HEK293 (cell line): ENCODE measurements around the gene LRFN2.

Source experiments
- CTCF ChIA-PET: fragments of 350-600 bp; formaldehyde crosslinking; extraction: SDS; loops from one replicate; lab custom pipeline; 2021; ENCODE audit warnings: antibody characterized with exemption; lab: Yijun Ruan, JAX
- POLR2A ChIA-PET: fragments of 300-600 bp; formaldehyde crosslinking; extraction: SDS; loops from one replicate; lab custom pipeline; 2020; ENCODE audit warnings: antibody characterized with exemption, inconsistent platforms; lab: Yijun Ruan, JAX
- H3K27ac ChIP-seq: fragments of 200-500 bp; sonication (Bioruptor generic); 2 replicates; pipeline ENCODE4 v1.5.1; 2014; ENCODE audit warnings: low read depth, low read length, control low read depth, inconsistent platforms; ENCODE audit errors: extremely low read depth
- H3K36me3 ChIP-seq, 2 experiments: fragments of 200-500 bp in 1 of 2; sonication (Bioruptor generic) in 1 of 2; 1 replicate in 1 of 2; 2 replicates in 1 of 2; pipeline ENCODE4 v1.5.1; 2014 to 2017; ENCODE audit warnings: inconsistent platforms in 2 of 2, low read length in 2 of 2; ENCODE audit not compliant: control insufficient read depth in 2 of 2, insufficient read depth in 1 of 2
- H3K4me1 ChIP-seq: fragments of 200-500 bp; sonication (Bioruptor generic); 2 replicates; pipeline ENCODE4 v1.5.1; 2014; ENCODE audit warnings: mild to moderate bottlenecking, low read length, inconsistent platforms; ENCODE audit not compliant: control insufficient read depth, insufficient read depth
- H3K4me3 ChIP-seq: 2 replicates; pipeline ENCODE4 v1.5.1; 2011; ENCODE audit warnings: low read depth, mild to moderate bottlenecking, control low read depth, low read length, moderate library complexity
- H3K9me3 ChIP-seq: fragments of 200-500 bp; sonication (Bioruptor generic); 2 replicates; pipeline ENCODE4 v1.5.1; 2014; ENCODE audit warnings: low read depth, low read length, inconsistent platforms; ENCODE audit not compliant: control insufficient read depth, insufficient read depth
- GLI2 ChIP-seq: fragments of 450-650 bp; formaldehyde crosslinking; IDR thresholded peaks from 2 replicates; pipeline ENCODE4; 2017; ENCODE audit warnings: missing biosample characterization, missing genetic modification characterization, low read depth, borderline replicate concordance
- HIC1 ChIP-seq: fragments of 450-650 bp; formaldehyde crosslinking; IDR thresholded peaks from 2 replicates; pipeline ENCODE4 v1.5.1; 2016; ENCODE audit warnings: missing biosample characterization, missing genetic modification characterization
- INSM2 ChIP-seq: fragments of 450-650 bp; formaldehyde crosslinking; IDR thresholded peaks from 2 replicates; pipeline ENCODE4 v1.5.1; 2016; ENCODE audit warnings: missing biosample characterization, missing genetic modification characterization
- KLF1 ChIP-seq: fragments of 450-650 bp; formaldehyde crosslinking; IDR thresholded peaks from 2 replicates; pipeline ENCODE4 v1.5.1; 2016; ENCODE audit warnings: missing biosample characterization, missing genetic modification characterization
- KLF7 ChIP-seq: fragments of 450-650 bp; formaldehyde crosslinking; IDR thresholded peaks from 2 replicates; pipeline ENCODE4 v1.5.1; 2016; ENCODE audit warnings: missing biosample characterization, missing genetic modification characterization, borderline replicate concordance
- RBAK ChIP-seq: fragments of 450-650 bp; formaldehyde crosslinking; IDR thresholded peaks from 2 replicates; pipeline ENCODE4 v1.5.1; 2016; ENCODE audit warnings: missing biosample characterization, missing genetic modification characterization
- SCRT2 ChIP-seq: fragments of 450-650 bp; formaldehyde crosslinking; IDR thresholded peaks from 2 replicates; pipeline ENCODE4 v1.5.1; 2016; ENCODE audit warnings: missing biosample characterization, missing genetic modification characterization
- ZBTB44 ChIP-seq: fragments of 450-650 bp; IDR thresholded peaks from 2 replicates; pipeline ENCODE4 v1.5.1; 2018; ENCODE audit warnings: missing biosample characterization, mild to moderate bottlenecking, missing genetic modification characterization
- ZBTB7A ChIP-seq: fragments of 450-650 bp; formaldehyde crosslinking; IDR thresholded peaks from 2 replicates; pipeline ENCODE4 v1.5.1; 2016; ENCODE audit warnings: low read depth, missing biosample characterization, missing genetic modification characterization
- ZIC2 ChIP-seq: fragments of 450-650 bp; formaldehyde crosslinking; IDR thresholded peaks from 2 replicates; pipeline ENCODE4 v1.5.1; 2016; ENCODE audit warnings: missing biosample characterization, missing genetic modification characterization
- ZNF132 ChIP-seq: fragments of 450-650 bp; formaldehyde crosslinking; IDR thresholded peaks from 2 replicates; pipeline ENCODE4 v1.5.1; 2017; ENCODE audit warnings: missing biosample characterization, missing genetic modification characterization, borderline replicate concordance
- ZNF223 ChIP-seq: fragments of 450-650 bp; formaldehyde crosslinking; IDR thresholded peaks from 2 replicates; pipeline ENCODE4 v1.5.1; 2016; ENCODE audit warnings: missing biosample characterization, missing genetic modification characterization
- ZNF274 ChIP-seq, 2 experiments: fragments of 200-500 bp in 1 of 2; fragments of 450-650 bp in 1 of 2; sonication (Bioruptor generic) in 1 of 2; formaldehyde crosslinking in 1 of 2; IDR thresholded peaks; 2 replicates each; pipeline versions ENCODE4 v1.5.1 to v1.6.1; 2014 to 2016; ENCODE audit warnings: borderline replicate concordance in 1 of 2, inconsistent platforms in 1 of 2, low read length in 1 of 2, missing biosample characterization in 1 of 2, missing genetic modification characterization in 1 of 2
- ZNF514 ChIP-seq: fragments of 450-650 bp; formaldehyde crosslinking; IDR thresholded peaks from 2 replicates; pipeline ENCODE4 v1.5.1; 2016; ENCODE audit warnings: missing biosample characterization, missing genetic modification characterization
- ZNF623 ChIP-seq: fragments of 450-650 bp; formaldehyde crosslinking; IDR thresholded peaks from 2 replicates; pipeline ENCODE4 v1.5.1; 2016; ENCODE audit warnings: missing biosample characterization, missing genetic modification characterization
- ZNF704 ChIP-seq: fragments of 450-650 bp; formaldehyde crosslinking; IDR thresholded peaks from 2 replicates; pipeline ENCODE4 v1.5.1; 2016; ENCODE audit warnings: missing biosample characterization, missing genetic modification characterization
- ZNF791 ChIP-seq: fragments of 450-650 bp; formaldehyde crosslinking; IDR thresholded peaks from 2 replicates; pipeline ENCODE4 v1.5.1; 2016; ENCODE audit warnings: missing biosample characterization, missing genetic modification characterization
- ZSCAN4 ChIP-seq: fragments of 450-650 bp; formaldehyde crosslinking; IDR thresholded peaks from 2 replicates; pipeline ENCODE4 v1.5.1; 2017; ENCODE audit warnings: missing biosample characterization, missing genetic modification characterization

LRFN2 gene

GRCh38 chr6:40532349-40533000 is 54.7 kb downstream of the LRFN2 start:
- Histone ChIP-seq H3K4me1 (no peaks in the 10 kb centered on the region), H3K36me3 (no peaks in the 10 kb centered on the region), H3K27ac (no peak overlapping the region), H3K4me3 (no peak overlapping the region), H3K9me3 (no peaks in the 10 kb centered on the region)
- POLR2A ChIA-PET = no interaction called here
- TF ChIP-seq ZIC2 (tag by site-specific recombination) (peak; percentile 53), HIC1 (tag by site-specific recombination) (no peak)
- CTCF ChIA-PET = interaction anchor here (0.5 to 1.4 kb wide), 4 partner anchors 17 to 274 kb away, joined by 3 to 4 read pairs (median 4); no protein-coding TSS in a partner anchor

- CTCF ChIA-PET = interaction anchor here (0.5 to 1.5 kb wide), 2 partner anchors 21 to 42 kb away, joined by 3 read pairs; no protein-coding TSS in a partner anchor
- POLR2A ChIA-PET = no interaction called here
- TF ChIP-seq ZNF704 (tag by site-specific recombination) (no peak), ZNF274 (IDR thresholded peaks at IDR 0.05; ENCODE audit: low read length) (no peak), ZNF274 (tag by site-specific recombination; IDR thresholded peaks at IDR 0.05; ENCODE audit: borderline replicate concordance) (no peak), SCRT2 (tag by site-specific recombination) (0 out of 2 replicates have a peak, but pooled peaks have one; percentile 12), RBAK (tag by site-specific recombination) (no peak), ZNF791 (no peak), GLI2 (tag by site-specific recombination) (no peak)
- TF ChIP-seq, all 188 proteins: peak for 1
- Histone ChIP-seq H3K4me1 (no peaks in the 10 kb centered on the region), H3K36me3 (no peaks in the 10 kb centered on the region), H3K4me3 (no peak overlapping the region), H3K9me3 (no peaks in the 10 kb centered on the region), H3K27ac (no peak overlapping the region)
Measured at GRCh38 chr6:40529919-40530318, 57.2 kb downstream of the LRFN2 start.

GRCh38 chr6:40529040-40529439 is 58.1 kb downstream of the LRFN2 start:
- H3K4me1 ChIP-seq = no peaks in the 10 kb centered on the region
- no peaks in the 10 kb centered on the region for H3K9me3 ChIP-seq
- TF ChIP-seq ZNF514 (tag by site-specific recombination) = no peak
- peak; percentile 62 for TF ChIP-seq ZNF623 (tag by site-specific recombination)
- no peak for TF ChIP-seq KLF1 (tag by site-specific recombination)
- H3K4me3 ChIP-seq = no peak overlapping the region
- POLR2A ChIA-PET = no interaction called here
- CTCF ChIA-PET = interaction anchor here (0.5 kb wide), 1 partner anchor 451 kb away, joined by 4 read pairs; no protein-coding TSS in a partner anchor
- no peak overlapping the region for H3K27ac ChIP-seq
- no peaks in the 10 kb centered on the region for H3K36me3 ChIP-seq

- ChIA-PET CTCF (interaction anchor here (0.8 to 1.6 kb wide), 3 partner anchors 9 to 21 kb away, joined by 3 to 5 read pairs (median 4); no protein-coding TSS in a partner anchor), POLR2A (no interaction called here)
- no peaks in the 10 kb centered on the region for H3K36me3 ChIP-seq
- H3K4me1 ChIP-seq = no peaks in the 10 kb centered on the region
- no peak overlapping the region for H3K27ac ChIP-seq
- H3K9me3 ChIP-seq = no peaks in the 10 kb centered on the region
- no peak overlapping the region for H3K4me3 ChIP-seq
- TF ChIP-seq ZNF223 (tag by site-specific recombination) (no peak), INSM2 (no peak), ZBTB7A (tag by site-specific recombination) (no peak), ZBTB44 (tag by site-specific recombination) (no peak), ZSCAN4 (tag by site-specific recombination) (no peak), KLF7 (tag by site-specific recombination) (no peak), ZNF132 (tag by site-specific recombination) (no peak)
Measured at GRCh38 chr6:40528051-40528450, 59.1 kb downstream of the LRFN2 start.
